Measurements from ENCODE around the gene NKAPD1. TPM values are rescaled to one million over a fixed set of nuclear protein-coding genes. Genes with fewer than 3 reads are reported as not detected.

NKAPD1 gene
- total RNA-seq, 1 donor from 2014 or later, result 19.5 TPM

GRCh38 chr11:112134473-112134872 lies 60.4 kb downstream of the NKAPD1 start:
- intact Hi-C loops (cut with micrococcal nuclease), result no loop called here

Other genes starting within 250 kb of the NKAPD1 start
- gene ALG9, start 202.7 kb upstream of the NKAPD1 start, total RNA-seq, result 31.0 and 31.8 TPM in 2 replicates
- 4.8 and 6.1 TPM in 2 replicates for gene FDXACB1, start 195.1 kb upstream of the NKAPD1 start, total RNA-seq
- 13.9 and 16.2 TPM in 2 replicates for gene CFAP68, start 194.8 kb upstream of the NKAPD1 start, total RNA-seq
- gene CRYAB, start 162.5 kb upstream of the NKAPD1 start, total RNA-seq, result not detected in 2 replicates
- not detected in 2 replicates for gene HSPB2, start 161.6 kb upstream of the NKAPD1 start, total RNA-seq
- gene C11orf52, start 155.4 kb upstream of the NKAPD1 start, total RNA-seq, result 0.27 TPM in 1 of 2 replicates, not detected in the other
- gene DIXDC1, start 137.0 kb upstream of the NKAPD1 start, total RNA-seq, result 9.2 and 10.9 TPM in 2 replicates
- gene DLAT, start 48.9 kb upstream of the NKAPD1 start, total RNA-seq, result 37.3 and 41.6 TPM in 2 replicates
- gene PIH1D2, start 282 bp upstream of the NKAPD1 start, total RNA-seq, result 0.43 and 0.59 TPM in 2 replicates
- gene TIMM8B, start 12.5 kb downstream of the NKAPD1 start, total RNA-seq, result 52.1 and 57.4 TPM in 2 replicates
- 81.1 and 86.7 TPM in 2 replicates for gene SDHD, start 12.6 kb downstream of the NKAPD1 start, total RNA-seq
- gene IL18, start 89.8 kb downstream of the NKAPD1 start, total RNA-seq, result 1.4 TPM in 2 replicates
- 0.27 TPM in 1 of 2 replicates, not detected in the other for gene TEX12, start 93.1 kb downstream of the NKAPD1 start, total RNA-seq
- 1.1 and 1.4 TPM in 2 replicates for gene BCO2, start 101.2 kb downstream of the NKAPD1 start, total RNA-seq
- gene PTS, start 152.1 kb downstream of the NKAPD1 start, total RNA-seq, result 24.4 and 27.8 TPM in 2 replicates
- gene PLET1, start 186.6 kb downstream of the NKAPD1 start, total RNA-seq, result not detected in 2 replicates